Astrocyte (in vitro differentiated cells and primary cell): Measurements from ENCODE around the gene PIGL.
"Not testable (repeated sequence)": the region's sequence is repeated elsewhere in the genome, so short reads cannot be mapped to it uniquely, and the experiment has no call there.

ENCODE experiments used
- CTCF ChIP-seq: IDR thresholded peaks from 2 replicates; pipeline ENCODE4 v1.5.1; 2011; ENCODE audit warnings: low read depth, mild to moderate bottlenecking, inconsistent platforms, low read length, moderate library complexity; ENCODE audit not compliant: insufficient read depth
- EZH2 ChIP-seq: IDR thresholded peaks from 2 replicates; pipeline ENCODE4 v1.6.1; 2012; ENCODE audit warnings: mild to moderate bottlenecking, low read length, inconsistent platforms; ENCODE audit not compliant: insufficient read depth

- TF ChIP-seq CTCF, EZH2: not testable (repeated sequence)
Observed at GRCh38 chr17:16204763-16205162, 12.2 kb upstream of the PIGL start.
